Omental fat pad (tissue), 4 donors: ENCODE data around the gene SLC8A1. TPM values are rescaled to one million over a fixed set of nuclear protein-coding genes. Genes with fewer than 3 reads are reported as not detected.

Experiments
- ATAC-seq: fragments of 150-250 bp; one replicate; pipeline ENCODE4 v1.9.1; 2016; ENCODE audit warnings: mild to moderate bottlenecking, moderate library complexity; ENCODE audit not compliant: low FRiP score
- DNase-seq: peaks from one replicate; pipeline ENCODE4 v3.0.0-alpha.2; 2019; ENCODE audit warnings: low spot score
- total RNA-seq, 4 donors: library from RNA; depleted of rRNA; stranded (reverse); fragments of >200 nt; gene quantifications; one replicate each; pipeline ENCODE4 v1.1.0, GENCODE V29; 2016
- TF ChIP-seq, protein P1 (sequence below), 3 donors: fragments of 450-650 bp; IDR thresholded peaks; one replicate each; pipeline ENCODE4 v1.5.1; 2016 to 2017; ENCODE audit warnings: antibody characterized with exemption in 3 of 3, mild to moderate bottlenecking in 3 of 3, moderate library complexity in 2 of 3

The SLC8A1 gene
- total RNA-seq, 4 donors from 2014 or later: 17.5 to 47.0 (median 30.0) TPM

- DNase-seq (no peak), ATAC-seq (no peak)
- TF ChIP-seq, protein P1, sequence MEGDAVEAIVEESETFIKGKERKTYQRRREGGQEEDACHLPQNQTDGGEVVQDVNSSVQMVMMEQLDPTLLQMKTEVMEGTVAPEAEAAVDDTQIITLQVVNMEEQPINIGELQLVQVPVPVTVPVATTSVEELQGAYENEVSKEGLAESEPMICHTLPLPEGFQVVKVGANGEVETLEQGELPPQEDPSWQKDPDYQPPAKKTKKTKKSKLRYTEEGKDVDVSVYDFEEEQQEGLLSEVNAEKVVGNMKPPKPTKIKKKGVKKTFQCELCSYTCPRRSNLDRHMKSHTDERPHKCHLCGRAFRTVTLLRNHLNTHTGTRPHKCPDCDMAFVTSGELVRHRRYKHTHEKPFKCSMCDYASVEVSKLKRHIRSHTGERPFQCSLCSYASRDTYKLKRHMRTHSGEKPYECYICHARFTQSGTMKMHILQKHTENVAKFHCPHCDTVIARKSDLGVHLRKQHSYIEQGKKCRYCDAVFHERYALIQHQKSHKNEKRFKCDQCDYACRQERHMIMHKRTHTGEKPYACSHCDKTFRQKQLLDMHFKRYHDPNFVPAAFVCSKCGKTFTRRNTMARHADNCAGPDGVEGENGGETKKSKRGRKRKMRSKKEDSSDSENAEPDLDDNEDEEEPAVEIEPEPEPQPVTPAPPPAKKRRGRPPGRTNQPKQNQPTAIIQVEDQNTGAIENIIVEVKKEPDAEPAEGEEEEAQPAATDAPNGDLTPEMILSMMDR (IDR thresholded peaks at IDR 0.05): no peak
Observed at GRCh38 chr2:40258135-40258457, 193.8 kb downstream of the SLC8A1 start.

DNA sequence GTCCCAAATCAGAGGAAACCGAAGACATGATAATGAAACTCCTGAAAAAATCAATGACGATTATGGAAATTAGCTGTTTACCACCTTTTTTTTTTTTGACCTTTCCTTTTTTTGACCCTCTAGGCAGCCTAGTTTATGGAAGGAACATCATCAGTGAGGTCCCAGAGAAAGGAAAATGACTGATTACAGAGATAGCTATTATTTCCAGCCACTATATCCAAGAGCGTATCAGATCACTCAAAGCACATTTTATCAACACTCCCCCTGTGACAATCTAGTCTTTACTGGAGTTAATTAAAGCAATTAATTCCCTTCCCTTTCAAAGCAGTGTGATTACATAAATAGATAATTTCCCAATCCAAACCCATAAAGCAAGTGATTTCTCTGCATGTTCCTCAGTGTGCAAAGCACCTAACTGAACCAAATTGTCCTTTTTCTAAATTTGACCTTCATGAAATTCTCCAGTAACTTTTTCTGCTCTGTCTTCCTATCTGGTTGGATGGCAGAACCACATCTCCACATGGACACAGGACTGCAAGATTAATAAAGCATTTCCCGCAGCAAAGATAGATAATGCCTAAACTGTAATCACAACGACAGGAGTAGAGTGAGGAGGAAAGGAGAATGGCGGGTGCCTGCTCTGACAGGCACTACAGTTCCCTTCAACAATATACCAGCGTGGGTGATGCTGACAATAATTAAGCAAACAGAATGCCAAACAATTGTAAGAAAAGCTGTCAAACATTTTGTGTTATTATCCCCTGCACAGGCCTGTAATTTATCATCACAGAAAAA lies 194.4 kb downstream of the SLC8A1 start:
- no peak for DNase-seq
- ATAC-seq: no peak
- TF ChIP-seq, protein P1 (IDR thresholded peaks at IDR 0.05): no peak

- ATAC-seq: no peak
- TF ChIP-seq, protein P1 (IDR thresholded peaks at IDR 0.05): no peak
- DNase-seq: no peak
Observed at GRCh38 chr2:40256649-40257048, 195.2 kb downstream of the SLC8A1 start.

DNA sequence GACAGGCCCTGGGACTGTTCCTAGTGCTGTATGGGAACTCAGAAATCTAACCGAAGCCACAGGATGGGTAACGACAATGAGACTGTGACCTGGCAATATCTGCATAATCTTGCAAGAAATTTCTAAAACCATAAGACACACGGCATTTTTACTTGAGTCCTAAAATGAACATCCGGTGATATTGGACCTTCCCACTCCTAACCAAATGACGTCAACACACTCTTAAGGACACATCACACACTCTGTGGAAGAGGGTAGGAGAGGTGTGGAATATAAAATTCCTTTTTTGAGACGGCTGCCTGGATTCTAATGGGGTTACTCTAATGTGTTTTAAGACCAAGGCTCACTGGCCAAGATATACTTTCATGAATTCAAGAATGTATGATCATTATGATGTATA lies 195.9 kb downstream of the SLC8A1 start:
- DNase-seq: no peak
- TF ChIP-seq, protein P1 (IDR thresholded peaks at IDR 0.05): no peak
- ATAC-seq: no peak

DNA sequence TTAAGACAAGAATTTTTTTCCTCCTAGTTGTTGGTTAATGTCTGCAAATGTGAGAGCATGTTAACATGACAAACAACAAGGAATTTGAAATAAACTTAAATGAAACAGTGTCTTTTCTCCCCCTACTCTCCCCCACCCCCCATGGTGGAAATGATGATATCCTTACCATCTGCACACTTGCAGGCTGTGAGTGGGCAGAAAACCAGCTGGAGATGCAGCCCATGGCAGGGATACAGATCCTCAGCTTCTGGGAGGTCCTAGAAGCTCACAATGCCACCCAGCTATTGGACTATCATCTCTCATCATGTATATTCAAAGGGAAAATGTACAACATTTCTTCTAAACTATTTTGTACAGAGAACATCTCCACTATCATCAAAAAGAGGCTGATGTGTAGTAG lies 196.8 kb downstream of the SLC8A1 start:
- TF ChIP-seq, protein P1 (IDR thresholded peaks at IDR 0.05): no peak
- ATAC-seq: no peak

DNA sequence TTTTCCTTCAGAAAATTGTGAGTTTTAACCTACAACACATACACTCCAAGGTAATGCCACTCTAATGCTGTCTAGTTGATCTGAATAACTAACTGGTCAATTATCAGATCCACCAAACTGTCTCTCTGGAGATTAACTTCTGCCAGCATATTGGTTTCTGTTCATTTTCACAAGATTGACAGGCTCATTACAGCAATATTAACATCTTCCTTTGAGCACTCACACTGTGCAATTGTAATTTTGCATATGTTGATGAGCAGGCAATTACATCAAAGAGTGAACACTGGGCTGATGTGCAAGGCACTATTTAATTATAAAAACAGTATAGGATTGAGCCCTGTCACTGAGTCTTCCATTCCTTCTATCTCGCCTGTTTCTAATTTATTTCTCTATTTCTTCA lies 197.3 kb downstream of the SLC8A1 start:
- ATAC-seq (no peak), DNase-seq (no peak)
- TF ChIP-seq, protein P1 (IDR thresholded peaks at IDR 0.05): no peak

More for the DNA sequence above, 196.8 kb downstream of the SLC8A1 start:
- no peak for DNase-seq

- ATAC-seq: no peak
- TF ChIP-seq, protein P1 (IDR thresholded peaks at IDR 0.05): no peak
- DNase-seq: no peak
Observed at GRCh38 chr2:40251137-40251536, 200.8 kb downstream of the SLC8A1 start.
